NCI-H1436 treated with DMSO at 0.1 percent for 48 hours (cell line): ENCODE results near the gene TOP3B.

Experiments used
- DNase-seq: peaks from one replicate; lab custom pipeline; 2025; lab: John Stamatoyannopoulos, UW

Gene TOP3B

DNA sequence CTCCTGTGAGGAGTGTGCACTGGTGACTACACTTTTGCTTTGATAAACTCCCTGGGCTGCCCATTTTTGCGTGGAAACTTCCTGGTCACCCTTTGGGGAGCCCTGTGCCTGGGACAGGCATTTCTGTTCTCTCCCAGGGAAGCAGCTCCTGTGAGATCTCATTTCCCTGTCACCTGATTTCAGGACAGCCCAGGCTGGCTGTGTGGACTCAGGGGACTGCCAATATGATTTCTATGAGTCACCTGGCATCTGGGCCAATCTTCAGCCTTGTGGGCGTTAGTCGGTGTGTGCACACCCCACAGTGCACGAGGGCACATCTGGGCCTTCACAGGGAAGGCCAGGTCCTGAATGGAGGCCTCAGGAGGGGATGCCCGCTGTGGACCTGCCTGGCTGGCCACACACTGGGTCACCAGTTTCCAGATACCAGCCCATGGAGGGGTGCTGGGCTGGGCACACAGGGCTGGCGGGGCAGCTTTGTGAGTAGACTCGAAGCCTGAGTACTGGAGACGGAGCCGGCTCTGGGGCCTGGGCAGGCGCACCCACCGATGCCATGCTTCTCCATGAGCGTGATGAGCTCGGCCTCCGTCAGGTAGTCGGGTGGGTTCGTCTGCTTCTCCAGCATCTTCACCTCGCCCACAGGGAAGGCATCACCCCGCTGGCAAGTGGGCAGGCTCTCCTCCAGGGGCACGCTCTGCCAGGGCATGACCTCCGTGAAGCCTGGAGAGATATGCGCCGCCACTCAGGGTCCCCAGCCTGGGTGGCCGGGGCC is 20.5 kb downstream of the TOP3B start:
- no peak for DNase-seq

DNA sequence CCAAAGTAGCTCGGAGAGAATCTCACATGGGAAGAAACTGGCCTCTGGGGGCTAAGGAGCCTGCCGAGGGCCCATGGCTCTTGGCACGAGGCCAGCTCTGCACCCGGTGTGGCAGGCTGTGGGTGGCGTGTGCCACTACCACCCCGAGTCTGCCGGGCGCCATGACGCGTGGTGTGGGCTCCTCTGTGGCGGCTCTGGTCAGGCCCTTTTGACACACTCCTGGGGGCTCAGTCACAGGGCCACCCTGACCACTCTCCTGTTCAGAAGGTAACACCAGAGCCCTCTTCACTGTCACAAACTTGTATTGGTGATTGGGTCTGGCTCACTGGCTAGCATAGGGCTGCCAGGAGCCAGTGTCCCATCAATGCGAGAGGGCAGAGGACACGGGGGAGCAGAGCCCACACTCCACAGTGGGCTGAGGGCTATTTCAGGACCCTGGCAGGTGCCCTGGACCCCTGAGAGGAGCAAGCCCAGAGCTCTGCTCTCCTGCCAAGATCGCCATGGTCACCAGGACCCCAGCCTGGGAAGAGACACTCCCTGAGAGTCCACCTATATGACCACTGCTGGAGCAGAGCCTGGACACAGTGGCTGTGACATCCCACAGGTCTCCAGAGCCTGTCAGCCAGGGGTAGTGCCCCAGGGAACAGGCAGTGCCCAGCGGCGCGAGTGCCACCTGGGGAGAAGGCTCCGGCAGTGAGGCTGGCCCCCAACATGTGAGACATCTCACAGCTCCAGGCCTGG is 21.3 kb downstream of the TOP3B start:
- DNase-seq = no peak

DNA sequence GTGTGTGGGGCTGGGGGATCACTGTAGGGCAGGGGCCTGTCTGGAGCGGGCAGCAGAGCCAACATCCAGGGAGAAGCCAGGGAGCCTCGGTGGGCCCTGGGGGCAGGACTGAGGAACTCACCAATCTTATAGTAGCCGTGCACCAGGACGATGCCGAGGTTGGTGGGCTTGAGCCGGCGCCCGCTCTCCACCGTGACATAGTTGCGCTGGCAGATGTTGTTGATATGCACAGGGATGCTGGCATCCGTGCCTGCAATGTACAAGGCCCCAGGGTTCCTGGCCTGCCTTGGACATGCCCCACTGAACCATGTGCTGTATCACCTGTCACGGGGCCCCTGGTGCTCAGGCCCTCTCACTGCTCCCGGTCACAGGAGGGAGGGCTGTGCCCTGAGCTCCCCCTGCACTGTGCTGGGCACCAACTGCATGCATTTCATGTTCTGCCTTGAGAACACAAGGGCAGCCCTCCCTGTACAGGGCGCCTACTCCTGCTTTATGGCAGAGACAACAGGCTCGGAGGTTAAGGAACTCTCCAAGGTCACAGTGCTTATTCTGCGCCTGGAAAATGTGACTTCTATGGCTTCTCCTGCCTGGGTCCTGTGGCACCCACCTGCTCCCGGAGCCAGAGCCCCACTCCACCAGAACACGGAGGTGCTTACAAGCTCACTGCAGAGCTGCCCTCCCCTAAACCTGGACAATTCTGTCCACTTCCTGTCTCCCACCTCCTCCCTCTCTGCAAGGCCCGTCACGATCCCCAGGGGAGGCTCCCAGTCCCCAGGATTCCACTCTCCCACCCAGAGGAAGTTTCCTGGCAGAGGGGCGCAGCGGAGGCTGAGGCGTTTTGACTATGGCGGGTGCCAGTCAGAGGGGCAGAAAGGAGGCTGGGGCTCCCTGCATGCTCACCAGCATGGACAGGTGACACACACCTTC is 22.1 kb downstream of the TOP3B start:
- DNase-seq = no peak

DNA sequence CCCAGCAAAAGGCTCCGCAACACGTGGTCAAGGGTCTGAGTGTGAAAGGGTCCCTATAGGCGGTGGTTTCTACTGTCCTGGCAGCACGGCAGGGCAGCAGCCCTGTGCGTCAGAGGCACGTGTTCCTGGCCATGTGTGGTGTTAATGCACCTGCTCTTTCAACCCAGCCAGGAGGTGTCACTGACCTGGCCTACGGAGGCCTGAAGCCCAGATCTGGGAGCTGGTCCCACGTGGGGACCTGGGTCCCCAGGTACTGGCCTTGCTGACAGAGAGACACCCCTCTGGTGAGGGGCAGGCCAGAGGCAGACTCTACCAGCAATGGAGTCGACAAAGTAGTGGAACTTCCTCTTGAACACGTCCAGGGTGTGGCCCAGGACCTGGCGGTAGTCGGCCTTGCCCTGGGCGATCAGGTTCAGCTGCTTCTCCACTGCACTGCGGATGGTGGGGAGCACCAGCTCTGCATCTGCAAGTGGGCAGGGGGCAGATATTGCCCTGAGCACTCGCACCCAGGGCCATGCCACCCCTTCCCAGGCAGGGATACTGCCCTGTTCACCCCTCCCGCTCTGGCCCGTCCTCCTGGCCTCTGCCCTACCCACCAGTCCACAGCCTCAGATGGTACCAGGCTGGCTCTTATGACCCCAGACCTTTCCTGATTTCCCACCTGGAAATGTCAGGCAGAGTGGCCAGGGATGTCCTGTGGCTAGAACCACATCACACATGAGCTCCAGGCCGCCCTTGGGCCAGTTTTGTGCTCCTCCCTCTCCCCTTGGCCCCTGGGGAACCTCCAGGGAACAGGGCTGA is 23.1 kb downstream of the TOP3B start:
- DNase-seq = no peak

DNA sequence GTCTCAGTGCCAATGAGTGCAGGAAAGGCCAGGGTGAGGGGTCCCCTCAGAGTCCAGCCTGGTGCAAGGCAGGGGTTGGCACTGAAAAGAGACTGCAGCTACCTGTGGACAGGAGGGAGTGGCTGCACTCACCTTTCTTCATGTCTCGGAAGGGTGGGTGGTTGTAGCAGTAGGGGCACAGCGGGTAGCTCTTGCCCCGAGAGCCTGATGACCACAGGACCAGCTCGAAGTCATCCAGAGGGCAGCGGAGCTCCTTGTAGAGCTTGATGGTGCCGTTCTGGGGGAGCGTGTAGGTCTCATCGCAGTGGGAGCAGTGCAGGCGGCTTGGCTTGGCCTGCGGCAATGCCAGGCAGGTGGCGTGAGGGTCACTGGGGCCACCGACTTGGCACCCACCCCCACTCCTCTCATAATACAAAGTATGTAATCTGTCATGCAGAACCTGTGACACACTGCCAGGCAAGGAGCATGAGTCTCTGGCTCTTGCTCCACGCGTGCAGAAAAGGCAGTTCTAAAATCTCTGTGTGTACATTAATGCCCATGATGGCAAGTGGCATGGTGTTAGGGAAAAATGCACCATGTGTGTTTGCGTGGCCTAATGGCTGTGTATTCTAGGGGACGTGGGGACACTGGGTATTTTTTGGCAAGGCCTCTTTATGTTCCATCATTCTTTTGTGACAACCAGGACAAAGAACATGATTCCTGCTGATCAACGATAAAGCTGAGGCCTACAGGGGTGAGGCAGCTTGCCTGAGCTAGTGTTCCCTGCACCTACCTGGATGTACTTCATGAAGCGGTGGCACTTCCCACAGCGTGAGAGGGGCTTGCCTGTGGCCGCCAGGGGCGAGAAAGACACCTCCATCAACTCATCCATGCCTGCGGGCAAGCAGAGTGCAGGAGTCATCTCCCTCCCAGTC is 24.0 kb downstream of the TOP3B start:
- DNase-seq = no peak

DNA sequence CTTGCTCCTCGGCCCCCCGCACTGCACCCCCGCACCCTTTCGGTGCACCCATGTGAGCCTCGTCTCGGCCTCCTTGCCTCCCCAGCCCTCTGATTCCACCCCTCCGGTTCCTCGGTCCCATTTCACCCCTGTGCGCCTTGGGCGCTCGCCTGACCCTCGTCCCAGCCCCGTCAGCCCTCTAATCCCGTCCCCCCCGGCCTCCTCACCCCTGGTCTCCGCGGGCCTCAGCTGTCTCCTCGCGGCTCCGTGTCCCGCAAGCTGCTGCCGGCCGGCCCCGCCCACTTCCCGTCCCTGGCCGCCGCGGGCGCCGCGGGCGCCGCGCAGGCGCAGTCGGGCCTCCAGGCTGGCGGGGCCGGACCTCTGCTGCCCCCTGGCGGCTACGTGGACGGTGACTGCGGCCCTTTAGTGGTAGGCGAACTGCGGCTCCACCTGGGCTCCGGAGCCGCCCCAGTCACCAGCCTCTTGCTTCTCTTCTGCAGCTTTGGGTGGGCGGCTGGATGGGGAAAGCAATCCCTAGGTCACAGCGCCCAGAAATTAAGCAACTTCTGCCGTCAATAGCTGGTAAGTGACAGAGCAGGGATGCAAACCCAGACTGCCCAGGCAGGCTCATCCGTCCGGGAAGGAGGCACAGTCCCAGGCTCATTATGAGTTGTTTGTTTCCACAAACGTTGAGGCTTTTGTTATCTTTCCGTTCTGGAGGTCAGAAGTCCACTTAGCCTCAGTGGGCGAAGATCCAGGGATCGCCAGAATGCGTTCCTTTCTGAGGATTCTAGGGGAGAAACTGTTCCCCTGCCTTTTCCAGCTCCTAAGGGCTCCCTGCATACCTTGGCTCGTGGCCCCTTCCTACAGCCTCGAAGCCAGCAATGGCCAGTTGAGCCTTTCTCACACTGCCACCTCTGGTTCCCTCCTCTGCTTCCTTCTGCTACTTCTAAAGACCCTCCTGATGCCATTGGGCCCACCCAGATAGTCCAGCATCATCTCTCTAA is 29.7 kb downstream of the TOP3B start, which contains the start of gene PPM1F:
Gene PPM1F, minus strand, starts transcription at position 263 of the 986 bp plus-strand sequence. CDS start 6,800 bp downstream, outside the sequence.
- DNase-seq = no peak

DNA sequence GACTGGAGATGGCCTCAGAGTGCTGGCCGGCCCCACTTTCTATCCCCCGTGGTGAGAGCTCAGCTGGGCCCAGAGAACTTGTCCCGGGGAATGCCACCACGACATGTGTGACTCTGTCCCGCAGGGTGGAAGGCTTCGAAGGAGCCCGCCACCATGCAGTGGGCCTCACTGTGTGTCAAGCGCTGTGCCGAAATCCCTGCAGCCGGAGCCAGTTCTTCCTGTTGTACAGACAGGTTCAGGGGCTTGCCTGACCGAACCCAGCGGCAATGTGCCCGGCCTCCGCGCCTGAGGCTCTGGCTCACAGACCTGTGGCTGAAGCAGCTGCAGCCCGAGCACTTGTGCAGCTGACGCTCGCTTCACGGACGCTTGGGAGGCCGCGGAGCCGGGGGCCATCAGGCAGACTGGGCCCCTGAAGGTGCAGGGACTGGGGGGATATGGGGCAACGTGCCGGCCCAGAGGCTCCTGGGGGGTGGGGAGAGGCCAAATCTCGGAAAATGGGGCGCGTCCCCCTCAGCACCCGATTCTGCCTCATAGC is 30.6 kb downstream of the TOP3B start:
- DNase-seq = no peak

DNA sequence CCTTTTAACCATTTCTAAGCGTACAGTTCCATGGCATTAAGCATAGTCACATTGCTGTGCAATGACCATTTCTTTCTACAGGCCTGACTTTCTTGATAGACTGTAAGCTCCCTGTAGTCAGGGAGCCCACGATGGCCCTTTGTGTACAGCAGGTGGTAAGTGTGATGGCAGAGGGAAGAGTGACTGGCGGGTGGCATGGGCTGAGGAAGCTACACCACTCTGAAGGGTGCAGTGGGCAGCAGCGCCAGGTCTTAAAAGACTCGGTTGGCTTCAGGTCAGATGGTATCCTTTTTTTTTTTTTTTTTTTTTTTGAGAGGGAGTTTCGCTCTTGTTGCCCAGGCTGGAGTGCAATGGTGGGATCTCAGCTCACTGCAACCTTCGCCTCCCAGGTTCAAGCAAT is 31.5 kb downstream of the TOP3B start:
- no peak for DNase-seq

DNA sequence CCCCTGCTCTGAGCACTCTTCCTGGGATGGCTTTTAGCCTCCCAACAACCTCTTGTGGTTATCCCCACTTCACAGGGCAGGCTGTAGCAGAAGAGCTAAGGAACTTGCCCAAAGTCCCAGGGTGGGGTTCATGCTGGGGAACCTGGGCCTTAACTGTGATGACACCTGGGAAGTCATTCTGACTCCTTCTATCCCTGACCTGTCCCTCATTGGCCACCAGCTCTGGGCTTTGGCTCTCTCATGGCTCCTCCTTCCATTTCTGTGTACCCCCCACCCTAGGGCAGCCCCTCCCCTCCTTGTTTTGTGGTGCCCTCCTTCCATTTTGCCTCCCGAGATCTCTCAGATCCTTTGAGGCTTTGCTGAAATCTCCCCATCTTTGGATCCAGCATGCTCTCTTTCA is 32.6 kb downstream of the TOP3B start:
- no peak for DNase-seq

DNA sequence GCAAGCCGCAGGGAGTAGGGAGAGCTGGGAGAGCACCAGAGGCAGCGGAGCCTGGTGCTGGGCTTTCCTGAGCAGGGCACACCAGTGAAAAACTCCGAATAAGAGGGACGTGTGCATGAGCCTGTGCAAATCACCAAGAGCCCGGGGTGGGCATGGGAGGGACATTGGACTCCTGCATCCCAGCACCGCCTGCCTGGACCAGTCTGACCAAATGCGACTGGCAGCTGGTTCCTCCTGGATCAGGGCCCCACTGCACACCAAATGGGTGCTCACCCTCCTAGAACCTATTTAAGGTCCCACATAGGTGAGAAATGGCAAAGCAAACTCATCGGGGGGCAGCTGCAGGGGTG is 33.0 kb downstream of the TOP3B start:
- DNase-seq = no peak

DNA sequence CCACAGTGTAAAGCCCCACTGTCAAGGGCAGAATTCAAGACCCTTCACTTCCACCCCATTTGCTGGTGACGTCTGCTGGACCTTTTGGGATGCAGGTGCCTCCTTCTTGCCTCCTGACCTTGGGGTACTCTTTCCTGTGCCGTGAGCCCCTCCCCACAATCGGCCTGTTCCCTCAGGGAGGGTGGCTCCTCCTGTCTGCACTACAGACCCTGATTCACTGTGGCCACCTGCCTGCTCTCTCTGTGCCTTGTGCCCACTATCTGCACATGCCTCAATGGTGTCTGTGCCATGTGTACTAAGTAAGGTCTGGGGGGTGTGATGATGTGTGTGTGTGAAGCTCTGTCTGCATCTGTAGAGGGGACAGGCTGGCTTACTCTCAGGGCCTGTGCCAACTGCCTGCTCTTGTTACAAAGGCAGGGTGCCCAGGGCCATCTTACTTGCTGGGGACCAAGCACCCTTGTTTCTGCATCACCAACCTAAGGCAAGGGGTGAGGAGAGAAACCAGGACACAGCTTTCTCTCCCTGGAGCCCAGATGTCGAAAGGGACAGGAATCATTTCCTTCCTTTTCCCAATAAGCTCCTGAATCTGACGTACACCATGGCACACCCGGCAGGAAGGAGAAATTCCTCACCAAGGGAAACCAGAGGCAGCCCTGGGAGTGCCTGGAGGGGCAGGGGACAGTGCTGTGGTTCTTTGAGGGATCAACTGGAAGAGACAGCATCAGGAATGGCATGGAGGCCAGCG is 33.6 kb downstream of the TOP3B start:
- DNase-seq = no peak

DNA sequence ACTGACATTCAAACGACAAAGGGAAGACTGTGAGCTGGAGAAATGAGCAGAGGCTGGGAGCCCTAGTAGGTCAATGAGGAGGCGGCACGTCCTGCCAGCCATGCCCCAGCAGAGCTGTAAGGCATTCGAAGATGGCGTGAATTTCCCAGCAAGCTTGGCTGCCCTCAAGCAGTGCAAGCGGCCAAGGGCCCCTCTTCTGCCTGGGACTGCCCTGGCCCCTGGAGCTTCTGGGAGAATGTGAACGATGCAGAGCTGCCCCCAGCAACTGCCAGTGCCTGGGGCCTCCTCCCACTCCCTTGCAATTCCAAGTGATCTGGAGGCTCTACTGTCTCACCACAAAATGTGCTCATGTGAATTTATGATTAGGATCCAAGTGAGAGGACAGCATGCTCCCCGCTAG is 34.2 kb downstream of the TOP3B start:
- DNase-seq = no peak

DNA sequence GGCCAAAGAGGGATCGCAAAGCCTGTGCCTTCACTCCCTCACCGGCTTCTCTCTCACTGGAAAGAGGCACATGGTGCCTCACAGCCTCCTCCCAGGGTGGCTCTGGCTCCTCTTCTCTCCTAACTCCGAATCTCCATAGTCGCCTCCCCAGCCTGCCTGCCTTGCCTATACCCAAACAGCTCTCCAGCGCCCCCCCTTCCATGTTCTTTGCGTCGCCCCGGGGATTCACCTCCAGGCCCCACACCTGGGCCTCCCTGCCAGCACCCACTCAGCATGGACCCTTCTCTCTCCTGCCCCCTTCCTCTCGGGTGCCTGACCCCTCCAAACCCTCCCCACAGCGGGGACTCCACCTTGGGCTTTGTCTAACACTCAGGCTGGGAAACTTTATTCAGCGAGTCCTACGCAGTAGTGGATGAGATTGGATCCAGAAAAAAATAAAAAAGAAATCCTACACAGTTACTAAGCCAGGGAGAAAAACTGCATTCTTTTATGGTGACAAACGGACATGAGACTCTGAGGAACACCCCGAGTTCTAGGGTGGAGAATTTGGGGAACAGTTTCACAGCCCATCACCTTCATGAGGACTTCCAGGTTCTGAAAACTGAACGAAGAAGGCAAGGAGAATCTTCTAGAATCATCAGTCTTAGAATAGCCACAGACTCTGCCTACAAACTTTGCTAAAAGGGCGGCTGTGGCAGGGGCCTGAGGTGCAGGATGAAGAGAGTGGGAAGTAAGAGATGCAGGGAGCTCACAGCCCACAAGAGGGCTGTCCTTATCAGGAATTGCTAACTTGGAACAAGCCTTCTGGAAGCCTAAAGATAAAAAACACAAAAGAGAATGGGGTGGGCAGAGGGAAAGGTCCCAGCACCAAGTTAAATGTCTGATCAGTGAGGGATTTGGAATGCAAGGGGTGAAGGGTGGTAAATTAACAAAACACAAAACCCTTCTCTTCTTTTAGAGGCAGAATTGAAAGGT is 35.3 kb downstream of the TOP3B start:
- no peak for DNase-seq

DNA sequence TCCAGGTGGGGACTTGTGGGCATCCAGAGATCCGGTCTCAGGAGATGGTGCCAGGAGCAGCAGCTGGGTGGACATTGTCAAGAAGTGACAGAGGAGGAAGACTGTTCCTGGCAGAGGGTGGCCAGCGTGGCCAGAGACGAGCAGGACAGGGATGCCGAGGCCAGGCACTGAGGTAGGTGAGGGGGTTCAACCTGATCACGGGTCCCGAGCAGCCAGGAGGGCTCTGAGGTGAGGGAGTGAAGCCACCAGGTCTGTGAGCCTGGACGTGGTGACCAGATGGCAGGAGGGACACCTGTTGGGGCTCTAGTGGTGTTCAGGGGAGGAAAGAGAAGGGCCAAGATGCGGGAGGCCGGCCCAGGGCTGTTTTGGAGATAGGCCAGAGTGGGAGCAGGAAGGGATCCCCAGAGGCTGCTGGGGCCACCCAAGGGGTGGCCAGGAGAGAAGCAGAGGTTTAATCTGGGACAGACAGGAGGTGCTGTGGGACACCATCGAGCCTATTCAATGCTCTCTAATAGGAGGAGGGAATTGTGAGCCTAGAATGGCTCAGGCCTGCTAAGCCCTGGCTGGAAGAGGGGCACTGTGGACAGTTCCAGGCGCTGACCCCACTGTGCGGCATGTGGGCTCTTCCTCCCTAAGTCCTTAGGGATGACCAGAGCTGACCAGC is 36.2 kb downstream of the TOP3B start:
- no peak for DNase-seq

DNA sequence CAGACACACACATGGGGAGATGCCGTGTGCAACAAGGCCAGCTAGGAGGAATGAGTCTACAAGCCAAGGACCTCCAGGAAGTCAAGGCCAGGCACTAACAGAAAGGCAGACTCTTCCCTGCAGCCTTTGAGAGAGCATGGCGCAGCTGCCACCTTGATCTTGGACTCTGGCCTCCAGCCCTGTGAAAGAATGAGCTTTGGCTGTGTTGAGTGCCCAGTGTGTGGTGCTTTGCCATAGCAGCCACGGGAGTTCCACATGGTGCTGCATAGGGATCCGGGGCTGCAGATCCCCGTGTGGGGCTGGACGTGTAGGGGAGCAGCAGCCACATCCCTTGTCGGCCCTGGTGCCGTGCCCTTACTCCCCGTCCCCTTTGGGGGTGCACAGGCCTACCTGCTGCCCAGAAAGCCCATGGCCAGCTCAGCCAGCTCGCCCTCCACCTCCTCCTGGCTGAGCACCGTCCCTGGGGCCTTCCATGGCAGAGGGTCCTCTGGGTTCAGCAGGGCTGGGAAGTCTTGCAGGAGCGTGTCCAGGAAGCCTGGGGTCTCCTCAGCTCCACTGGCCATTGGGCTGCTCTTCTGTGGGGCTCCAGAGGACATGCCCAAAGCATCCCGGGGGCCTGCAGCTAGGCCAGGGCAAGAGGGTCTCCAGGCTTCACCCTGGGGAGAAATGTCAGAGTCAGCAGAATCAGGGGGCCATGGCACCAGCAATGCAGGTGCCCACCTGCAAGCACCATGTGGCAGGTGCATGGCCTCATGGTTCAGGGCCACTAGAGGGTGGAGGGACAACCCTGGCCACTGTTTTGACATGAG is 36.9 kb downstream of the TOP3B start:
- DNase-seq = no peak

DNA sequence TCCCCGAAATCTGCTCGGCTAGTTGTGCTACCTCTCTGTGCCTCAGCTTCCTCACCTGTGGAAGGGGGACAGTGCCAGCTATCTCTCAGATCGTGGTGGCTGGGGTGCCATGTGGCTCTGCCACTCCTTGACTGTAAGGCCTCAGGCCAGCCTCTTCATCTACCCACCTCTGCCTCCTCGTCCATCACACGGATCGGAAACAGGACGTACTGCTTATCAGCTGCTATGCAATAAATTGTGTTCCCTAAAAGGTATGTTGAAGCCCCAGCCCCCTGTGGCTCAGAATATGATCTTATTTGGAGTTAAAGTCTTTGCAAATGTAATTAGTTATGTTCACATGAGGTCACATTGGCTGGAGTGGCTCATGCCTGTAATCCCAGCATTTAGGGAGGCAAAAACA is 37.7 kb downstream of the TOP3B start:
- no peak for DNase-seq
